ENCODE data around the gene ODAD3. TPM values are rescaled to one million over a fixed set of nuclear protein-coding genes. Genes with fewer than 3 reads are reported as not detected.
"Not testable (repeated sequence)": the region's sequence is repeated elsewhere in the genome, so short reads cannot be mapped to it uniquely, and the experiment has no call there.

The ODAD3 gene
- total RNA-seq, 1 donor from 2014 or later, result not detected

DNA sequence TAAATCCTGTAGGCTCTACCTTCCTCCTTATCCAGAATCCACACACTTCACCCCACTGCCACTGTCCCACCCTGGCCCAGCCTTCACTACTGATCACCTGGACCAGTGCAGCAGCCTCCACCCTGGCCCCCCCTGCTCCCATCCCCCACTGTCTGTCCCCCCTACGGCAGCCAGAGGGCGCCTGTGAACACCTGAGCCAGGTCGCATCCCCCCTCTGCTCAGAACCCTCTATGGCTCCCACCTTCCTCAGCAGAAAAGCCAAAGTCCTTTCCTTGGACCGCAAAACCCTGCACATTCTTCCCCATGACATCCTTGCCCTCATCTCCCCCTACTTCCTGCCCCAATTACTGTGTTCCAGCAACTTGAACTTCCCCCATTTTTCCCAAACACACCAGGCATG lies 25.3 kb upstream of the ODAD3 start:
- no peak for FAIRE-seq

DNA sequence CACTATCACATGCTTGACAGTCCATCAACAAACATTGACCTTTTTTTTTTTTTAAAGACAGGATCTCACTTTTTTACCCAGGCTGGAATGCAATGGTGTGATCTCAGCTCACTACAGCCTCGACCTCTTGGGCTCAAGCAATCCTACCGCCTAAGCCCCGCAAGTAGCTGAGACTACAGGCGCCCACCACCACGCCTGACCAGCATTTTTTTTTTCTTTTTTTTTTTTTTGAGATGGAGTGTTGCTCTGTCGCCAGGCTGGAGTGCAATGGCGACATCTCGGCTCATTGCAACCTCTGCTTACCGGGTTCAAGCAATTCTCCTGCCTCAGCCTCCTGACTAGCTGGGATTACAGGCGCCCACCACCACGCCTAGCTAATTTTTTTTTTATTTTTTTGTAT lies 24.0 kb upstream of the ODAD3 start:
- not testable (repeated sequence) for FAIRE-seq; DNase-seq (ENCODE audit: low read depth); H3K27me3 ChIP-seq (ENCODE audit: control insufficient read depth, insufficient read depth, low read length)

More for the DNA sequence above, 25.3 kb upstream of the ODAD3 start:
- Histone ChIP-seq H3K4me3 (ENCODE audit: low read depth, low read length) (no peak overlapping the region), H3K36me3 (ENCODE audit: control insufficient read depth, insufficient read depth, low read length) (no peaks in the 10 kb centered on the region), H3K27me3 (ENCODE audit: control insufficient read depth, insufficient read depth, low read length) (no peaks in the 10 kb centered on the region)
- no peak for DNase-seq (ENCODE audit: low read depth)
- TF ChIP-seq, protein P1, sequence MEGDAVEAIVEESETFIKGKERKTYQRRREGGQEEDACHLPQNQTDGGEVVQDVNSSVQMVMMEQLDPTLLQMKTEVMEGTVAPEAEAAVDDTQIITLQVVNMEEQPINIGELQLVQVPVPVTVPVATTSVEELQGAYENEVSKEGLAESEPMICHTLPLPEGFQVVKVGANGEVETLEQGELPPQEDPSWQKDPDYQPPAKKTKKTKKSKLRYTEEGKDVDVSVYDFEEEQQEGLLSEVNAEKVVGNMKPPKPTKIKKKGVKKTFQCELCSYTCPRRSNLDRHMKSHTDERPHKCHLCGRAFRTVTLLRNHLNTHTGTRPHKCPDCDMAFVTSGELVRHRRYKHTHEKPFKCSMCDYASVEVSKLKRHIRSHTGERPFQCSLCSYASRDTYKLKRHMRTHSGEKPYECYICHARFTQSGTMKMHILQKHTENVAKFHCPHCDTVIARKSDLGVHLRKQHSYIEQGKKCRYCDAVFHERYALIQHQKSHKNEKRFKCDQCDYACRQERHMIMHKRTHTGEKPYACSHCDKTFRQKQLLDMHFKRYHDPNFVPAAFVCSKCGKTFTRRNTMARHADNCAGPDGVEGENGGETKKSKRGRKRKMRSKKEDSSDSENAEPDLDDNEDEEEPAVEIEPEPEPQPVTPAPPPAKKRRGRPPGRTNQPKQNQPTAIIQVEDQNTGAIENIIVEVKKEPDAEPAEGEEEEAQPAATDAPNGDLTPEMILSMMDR (IDR thresholded peaks at IDR 0.05; ENCODE audit: insufficient read depth, low read length, severe bottlenecking), result peak; percentile 26

DNA sequence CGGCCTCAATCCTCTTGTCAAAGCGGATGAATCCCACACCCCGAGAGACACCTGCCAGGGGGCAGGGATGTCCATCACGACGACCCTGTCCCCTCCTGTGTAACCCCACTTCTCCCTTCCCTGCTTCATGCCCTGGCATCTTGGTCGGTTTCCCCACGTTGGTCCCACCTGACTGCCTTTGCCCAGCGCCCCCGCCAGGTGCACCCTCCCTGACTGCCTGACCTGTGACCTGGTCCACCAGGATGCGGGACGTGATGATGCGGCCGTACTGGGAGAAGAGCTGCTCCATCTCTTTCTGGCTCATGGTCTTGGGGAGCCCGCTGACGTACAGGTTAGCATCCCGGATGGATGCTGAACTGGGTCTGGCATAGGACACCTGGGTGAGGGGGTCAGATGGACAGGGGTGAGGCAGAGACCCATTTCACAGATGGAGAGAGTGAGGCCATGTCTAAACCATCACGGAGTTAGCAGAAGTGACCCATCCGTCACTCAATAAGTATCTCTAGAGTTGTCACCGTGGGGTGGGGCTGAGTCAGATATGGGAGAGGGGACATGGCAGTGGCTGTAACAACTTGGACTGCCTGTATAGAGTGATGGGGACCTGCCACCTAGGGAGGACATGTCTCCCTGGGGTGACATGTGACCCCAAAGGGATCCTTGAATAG lies 23.4 kb upstream of the ODAD3 start:
- H3K27me3 ChIP-seq (ENCODE audit: control insufficient read depth, insufficient read depth, low read length), result no peaks in the 10 kb centered on the region
- TF ChIP-seq, protein P1 (IDR thresholded peaks at IDR 0.05; ENCODE audit: insufficient read depth, low read length, severe bottlenecking), result no peak
- FAIRE-seq, result no peak
- no peak overlapping the region for H3K4me3 ChIP-seq (ENCODE audit: low read depth, low read length)
- no peak for DNase-seq (ENCODE audit: low read depth)
- no peaks in the 10 kb centered on the region for H3K36me3 ChIP-seq (ENCODE audit: control insufficient read depth, insufficient read depth, low read length)

More for the DNA sequence above, 24.0 kb upstream of the ODAD3 start:
- H3K36me3 ChIP-seq (ENCODE audit: control insufficient read depth, insufficient read depth, low read length); H3K4me3 ChIP-seq (ENCODE audit: low read depth, low read length): not testable (repeated sequence)

DNA sequence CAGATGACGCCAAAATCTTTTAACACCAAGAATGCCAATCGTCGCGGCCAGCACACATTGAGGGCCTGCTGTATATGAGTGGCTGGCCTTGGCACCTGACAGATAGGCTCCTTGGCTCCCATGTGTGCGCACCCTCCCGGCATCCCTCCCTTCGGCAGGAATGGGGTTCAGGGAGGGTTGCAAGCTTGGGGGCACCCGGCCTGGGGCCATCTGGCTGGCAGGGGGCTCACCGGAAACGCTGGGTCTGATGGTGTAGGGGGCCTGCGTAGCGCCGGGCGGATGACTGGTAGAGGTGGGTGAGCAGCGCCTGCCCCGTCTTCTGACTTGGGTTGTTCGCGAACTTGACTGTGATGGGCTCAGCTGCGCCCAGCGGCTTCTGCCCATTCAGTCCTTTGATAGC lies 22.9 kb upstream of the ODAD3 start:
- no peak for DNase-seq (ENCODE audit: low read depth)

DNA sequence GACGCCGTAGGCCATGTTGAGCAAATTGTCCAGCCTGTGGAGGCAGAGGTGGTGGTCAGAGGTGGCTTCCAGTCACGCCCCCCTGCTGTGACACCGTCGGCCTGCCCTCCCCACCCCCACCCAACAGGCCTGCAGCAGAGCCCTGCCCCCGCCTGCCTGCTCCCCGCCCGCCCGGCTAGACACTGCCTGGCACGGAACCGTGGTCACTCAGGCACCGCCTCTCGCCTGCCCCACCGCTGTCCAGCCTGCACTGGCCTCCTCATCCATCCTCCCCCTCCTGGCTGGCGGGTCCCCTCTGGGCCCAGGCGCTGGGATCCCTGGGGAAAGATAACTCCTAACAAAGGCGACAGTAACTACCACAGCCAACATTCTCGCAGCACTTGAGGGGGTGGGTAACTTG lies 22.2 kb upstream of the ODAD3 start:
- DNase-seq (ENCODE audit: low read depth) (no peak), FAIRE-seq (no peak)
- TF ChIP-seq, protein P1 (IDR thresholded peaks at IDR 0.05; ENCODE audit: insufficient read depth, low read length, severe bottlenecking), result no peak
- Histone ChIP-seq H3K36me3 (ENCODE audit: control insufficient read depth, insufficient read depth, low read length) (no peaks in the 10 kb centered on the region), H3K4me3 (ENCODE audit: low read depth, low read length) (no peak overlapping the region), H3K27me3 (ENCODE audit: control insufficient read depth, insufficient read depth, low read length) (no peaks in the 10 kb centered on the region)

More for the DNA sequence above, 22.9 kb upstream of the ODAD3 start:
- TF ChIP-seq, protein P1 (IDR thresholded peaks at IDR 0.05; ENCODE audit: insufficient read depth, low read length, severe bottlenecking), result no peak
- no peaks in the 10 kb centered on the region for H3K27me3 ChIP-seq (ENCODE audit: control insufficient read depth, insufficient read depth, low read length)
- FAIRE-seq, result no peak
- no peaks in the 10 kb centered on the region for H3K36me3 ChIP-seq (ENCODE audit: control insufficient read depth, insufficient read depth, low read length)
- no peak overlapping the region for H3K4me3 ChIP-seq (ENCODE audit: low read depth, low read length)

DNA sequence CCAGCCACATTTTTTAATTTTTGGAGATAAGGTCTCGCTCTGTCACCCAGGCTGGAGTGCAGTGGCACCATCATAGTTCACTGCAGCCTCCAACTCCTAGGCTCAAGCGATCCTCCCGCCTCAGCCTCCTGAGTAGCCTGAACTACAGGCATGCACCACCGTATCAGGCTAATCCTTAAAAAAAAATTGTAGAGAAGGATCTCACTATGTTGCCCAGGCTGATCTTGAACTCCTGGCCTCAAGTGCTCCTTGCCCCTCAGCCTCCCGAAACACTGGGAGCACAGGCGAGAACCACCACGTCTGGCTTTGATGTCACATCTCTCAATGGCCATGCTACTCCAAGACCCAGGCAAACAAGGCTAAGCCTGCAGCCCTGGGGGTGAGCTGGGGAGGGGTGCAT lies 21.7 kb upstream of the ODAD3 start:
- FAIRE-seq (no peak), DNase-seq (ENCODE audit: low read depth) (no peak)
- no peaks in the 10 kb centered on the region for H3K36me3 ChIP-seq (ENCODE audit: control insufficient read depth, insufficient read depth, low read length)

DNA sequence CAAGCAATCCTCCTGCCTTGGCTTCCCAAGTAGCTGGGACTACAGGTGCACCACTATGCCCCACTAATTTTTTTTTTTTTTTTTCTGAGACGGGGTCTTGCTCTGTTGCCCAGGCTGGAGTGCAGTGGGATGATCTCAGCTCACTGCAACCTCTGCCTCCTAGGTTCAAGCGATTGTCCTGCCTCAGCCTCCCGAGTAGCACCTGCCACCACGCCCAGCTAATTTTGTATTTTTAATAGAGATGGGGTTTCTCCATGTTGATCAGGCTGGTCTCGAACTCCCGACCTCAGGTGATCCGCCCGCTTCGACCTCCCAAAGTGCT lies 20.3 kb upstream of the ODAD3 start:
- not testable (repeated sequence) for FAIRE-seq; DNase-seq (ENCODE audit: low read depth)

More for the DNA sequence above, 21.7 kb upstream of the ODAD3 start:
- TF ChIP-seq, protein P1 (IDR thresholded peaks at IDR 0.05; ENCODE audit: insufficient read depth, low read length, severe bottlenecking), result no peak
- no peaks in the 10 kb centered on the region for H3K27me3 ChIP-seq (ENCODE audit: control insufficient read depth, insufficient read depth, low read length)
- H3K4me3 ChIP-seq (ENCODE audit: low read depth, low read length), result no peak overlapping the region

More for the DNA sequence above, 20.3 kb upstream of the ODAD3 start:
- not testable (repeated sequence) for H3K4me3 ChIP-seq (ENCODE audit: low read depth, low read length); H3K36me3 ChIP-seq (ENCODE audit: control insufficient read depth, insufficient read depth, low read length); H3K27me3 ChIP-seq (ENCODE audit: control insufficient read depth, insufficient read depth, low read length)
